ENCODE data around the gene CRYBG3. TPM values are rescaled to one million over a fixed set of nuclear protein-coding genes. Genes with fewer than 3 reads are reported as not detected.

CRYBG3 gene
- total and polyA plus RNA-seq, 4 donors = 3.8 to 64.0 (median 15.3) TPM

- DNase-seq = no peak
- peaks cover 0 to 23% (median 6%) of the 10 kb centered on the region in 4 donors for H3K36me3 ChIP-seq (ENCODE audit: control insufficient read depth in 4 of 4, insufficient read depth in 4 of 4, low read length in 4 of 4)
- H3K4me1 ChIP-seq (ENCODE audit: control insufficient read depth in 5 of 5, insufficient read depth in 5 of 5, low read length in 5 of 5) = peaks cover 0 to 18% (median 12%) of the 10 kb centered on the region in 5 donors
- no peaks in the 10 kb centered on the region for H3K27me3 ChIP-seq (ENCODE audit: control insufficient read depth in 3 of 3, insufficient read depth in 3 of 3, low read length in 2 of 3)
- TF ChIP-seq CTCF (IDR thresholded peaks at IDR 0.05; ENCODE audit: control extremely low read depth, extremely low read depth) = no peak
- no peak for ATAC-seq (ENCODE audit: insufficient read depth, low FRiP score)
- no peak overlapping the region for H3K9ac ChIP-seq (ENCODE audit: insufficient read depth in 1 of 2, low read length in 2 of 2)
- H3K9me3 ChIP-seq (ENCODE audit: control insufficient read depth in 4 of 4, insufficient read depth in 3 of 4, low read length in 3 of 4) = no peaks in the 10 kb centered on the region
- H3K4me3 ChIP-seq = no peak overlapping the region
- no peak overlapping the region for H3K27ac ChIP-seq (ENCODE audit: low read depth in 1 of 2, low read length in 1 of 2)
Measured at GRCh38 chr3:97880267-97880666, 58.5 kb downstream of the CRYBG3 start.

GRCh38 chr3:97882975-97883598, 61.3 kb downstream of the CRYBG3 start:
- ATAC-seq (ENCODE audit: insufficient read depth, low FRiP score) = peak; percentile 73
- peak overlapping the region in 1 of 2 donors; percentile 47 for H3K9ac ChIP-seq (ENCODE audit: insufficient read depth in 1 of 2, low read length in 2 of 2)
- 29 to 33% methylated on average over 5 of the region's 5 CpGs for WGBS, 2 donors

GRCh38 chr3:97883736-97884135, 61.9 kb downstream of the CRYBG3 start:
- Histone ChIP-seq H3K4me3 (no peak overlapping the region), H3K9me3 (ENCODE audit: control insufficient read depth in 4 of 4, insufficient read depth in 3 of 4, low read length in 3 of 4) (no peaks in the 10 kb centered on the region), H3K36me3 (ENCODE audit: control insufficient read depth in 4 of 4, insufficient read depth in 4 of 4, low read length in 4 of 4) (peaks cover 4 to 27% (median 16%) of the 10 kb centered on the region in 4 donors), H3K27me3 (ENCODE audit: control insufficient read depth in 3 of 3, insufficient read depth in 3 of 3, low read length in 2 of 3) (no peaks in the 10 kb centered on the region), H3K27ac (ENCODE audit: low read depth in 1 of 2, low read length in 1 of 2) (no peak overlapping the region), H3K4me1 (ENCODE audit: control insufficient read depth in 5 of 5, insufficient read depth in 5 of 5, low read length in 5 of 5) (peaks cover 0 to 23% (median 14%) of the 10 kb centered on the region in 5 donors), H3K9ac (ENCODE audit: insufficient read depth in 1 of 2, low read length in 2 of 2) (no peak overlapping the region)
- 33 to 36% methylated on average over 4 of the region's 4 CpGs for WGBS, 2 donors
- ATAC-seq (ENCODE audit: insufficient read depth, low FRiP score) = no peak
- no peak for DNase-seq
- no peak for TF ChIP-seq CTCF (IDR thresholded peaks at IDR 0.05; ENCODE audit: control extremely low read depth, extremely low read depth)

More at GRCh38 chr3:97882975-97883598, 61.3 kb downstream of the CRYBG3 start:
- H3K4me1 ChIP-seq (ENCODE audit: control insufficient read depth in 5 of 5, insufficient read depth in 5 of 5, low read length in 5 of 5) = peaks cover 0 to 23% (median 14%) of the 10 kb centered on the region in 5 donors
- H3K4me3 ChIP-seq = no peak overlapping the region
- H3K36me3 ChIP-seq (ENCODE audit: control insufficient read depth in 4 of 4, insufficient read depth in 4 of 4, low read length in 4 of 4) = peaks cover 4 to 21% (median 10%) of the 10 kb centered on the region in 4 donors
- peak overlapping the region in 1 of 2 donors; percentile 70 for H3K27ac ChIP-seq (ENCODE audit: low read depth in 1 of 2, low read length in 1 of 2)
- no peaks in the 10 kb centered on the region for H3K9me3 ChIP-seq (ENCODE audit: control insufficient read depth in 4 of 4, insufficient read depth in 3 of 4, low read length in 3 of 4)
- TF ChIP-seq CTCF (IDR thresholded peaks at IDR 0.05; ENCODE audit: control extremely low read depth, extremely low read depth) = no peak
- peak; percentile 30 to 58 (median 50) for DNase-seq
- H3K27me3 ChIP-seq (ENCODE audit: control insufficient read depth in 3 of 3, insufficient read depth in 3 of 3, low read length in 2 of 3) = no peaks in the 10 kb centered on the region
